Superior temporal gyrus (tissue), 1 donor: ENCODE results near the gene ZNF44.

ENCODE experiments used
- DNase-seq: peaks from one replicate; pipeline ENCODE4 v3.0.0-alpha.2; 2016; ENCODE audit errors: extremely low spot score

ZNF44 gene

DNA sequence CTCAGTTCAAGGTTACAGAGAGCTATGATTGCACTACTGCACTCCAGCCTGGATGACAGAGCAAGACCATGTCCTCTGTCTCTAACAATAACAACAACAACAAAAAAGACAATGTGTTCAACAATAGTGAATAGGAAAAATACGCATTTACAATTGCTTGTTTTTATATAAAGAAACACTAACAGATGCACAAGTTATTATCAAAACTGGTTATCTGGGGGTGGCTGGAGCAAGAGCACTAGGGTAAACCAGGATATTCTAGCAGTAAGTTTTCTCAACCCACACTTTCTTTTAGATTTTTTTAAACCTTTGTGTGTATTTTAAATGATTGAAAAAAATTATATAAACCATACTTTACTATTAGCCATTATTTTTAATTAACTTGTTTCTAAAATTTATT, 33.1 kb downstream of the ZNF44 start:
- no peak for DNase-seq

DNA sequence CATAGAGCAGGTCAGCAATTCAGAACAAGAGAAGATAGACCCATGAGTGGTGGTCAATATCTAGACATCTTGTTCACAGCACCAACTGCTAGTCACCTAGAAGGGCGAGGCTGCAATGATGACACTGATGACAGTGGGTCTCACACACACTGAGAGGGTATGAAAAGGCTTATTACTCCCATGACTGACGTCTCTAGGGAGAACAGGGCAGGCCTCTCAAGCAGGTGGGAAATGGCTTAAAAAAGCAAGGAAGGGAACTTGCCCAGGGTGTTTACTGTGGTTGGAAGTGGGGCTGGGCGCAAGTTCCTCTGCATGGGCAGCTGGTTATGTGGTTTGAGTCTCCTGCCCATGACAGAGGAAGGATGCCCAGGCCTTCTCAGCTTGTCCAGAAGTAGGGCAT, 33.8 kb downstream of the ZNF44 start:
- DNase-seq, result no peak

DNA sequence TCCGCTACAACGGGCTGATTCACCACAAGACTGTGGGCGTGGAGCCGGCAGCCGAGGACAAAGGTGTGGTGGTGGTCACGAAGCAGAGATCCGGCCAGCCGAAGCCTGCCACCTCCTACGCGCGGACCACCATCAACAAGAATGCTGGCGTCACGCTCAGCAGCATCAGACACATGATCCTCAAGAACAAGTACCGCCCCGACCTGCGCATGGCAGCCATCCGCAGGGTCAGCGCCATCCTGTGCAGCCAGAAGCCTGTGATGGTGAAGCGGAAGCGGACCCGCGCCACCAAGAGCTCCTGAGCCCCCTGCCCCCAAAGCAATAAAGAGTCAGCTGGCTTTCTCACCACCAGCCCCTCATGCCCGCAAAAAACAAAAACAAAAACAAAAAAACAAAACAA, 34.4 kb downstream of the ZNF44 start:
- DNase-seq, result no peak

DNA sequence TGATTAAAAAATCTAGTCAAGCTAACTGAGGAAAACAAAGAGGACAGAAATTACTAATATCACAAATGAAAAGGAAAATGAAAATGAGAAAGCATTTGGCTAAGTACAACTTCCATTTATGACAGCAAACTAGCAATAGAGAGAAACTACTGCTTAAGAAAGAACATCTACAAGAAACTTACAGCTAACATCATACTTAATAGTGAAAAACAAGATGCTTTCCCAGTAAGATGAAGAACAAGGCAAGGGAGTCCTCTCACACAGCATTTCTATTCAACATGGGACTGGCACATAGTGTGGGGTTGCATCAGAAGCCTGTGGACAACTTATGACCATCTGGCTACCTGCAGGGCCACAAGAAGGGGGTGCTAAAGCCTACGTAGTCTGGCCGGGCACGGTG, 39.3 kb downstream of the ZNF44 start:
- DNase-seq, result no peak

DNA sequence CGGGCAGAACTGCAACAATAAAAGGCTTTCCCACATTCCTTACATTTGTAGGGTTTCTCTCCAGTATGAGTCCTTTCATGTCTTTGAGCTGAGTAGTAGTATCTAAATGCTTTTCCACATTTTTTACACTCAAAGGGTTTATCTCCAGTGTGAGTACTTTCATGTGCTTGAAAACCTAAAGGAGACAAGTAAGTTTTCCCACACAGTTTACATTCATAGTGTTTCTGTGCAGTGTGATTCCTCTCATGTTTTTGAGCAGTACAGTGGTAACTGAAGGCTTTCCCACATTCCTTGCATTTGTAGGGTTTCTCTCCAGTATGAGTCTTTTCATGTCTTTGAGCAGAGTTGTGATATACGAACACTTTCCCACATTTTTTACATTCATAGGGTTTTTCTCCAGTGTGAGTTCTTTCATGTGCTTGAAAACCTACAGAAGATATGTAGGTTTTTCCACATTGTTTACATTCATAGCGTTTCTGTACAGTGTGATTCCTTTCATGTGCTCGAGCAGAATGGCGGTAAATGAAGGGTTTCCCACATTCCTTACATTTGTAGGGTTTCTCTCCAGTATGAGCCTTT, 47.0 kb downstream of the ZNF44 start:
- no peak for DNase-seq

DNA sequence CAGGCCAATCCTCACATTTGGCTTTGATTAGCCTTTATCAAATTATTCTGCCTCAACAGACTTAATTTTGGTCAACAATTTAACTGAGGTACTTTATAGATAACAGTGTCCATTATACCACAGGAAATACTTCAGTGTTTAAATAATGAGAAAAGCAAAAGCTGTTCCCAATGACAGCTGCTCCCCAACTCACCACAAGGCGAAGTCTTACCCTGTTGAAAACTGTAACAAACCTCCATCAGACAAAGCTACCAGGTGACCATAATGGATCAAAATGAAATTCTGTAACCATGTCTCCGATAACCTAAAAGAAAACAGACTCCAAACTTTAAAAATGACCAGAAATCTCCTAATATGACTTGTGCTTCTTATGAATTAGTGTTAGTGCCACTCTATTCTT, 50.3 kb downstream of the ZNF44 start:
- DNase-seq, result no peak

DNA sequence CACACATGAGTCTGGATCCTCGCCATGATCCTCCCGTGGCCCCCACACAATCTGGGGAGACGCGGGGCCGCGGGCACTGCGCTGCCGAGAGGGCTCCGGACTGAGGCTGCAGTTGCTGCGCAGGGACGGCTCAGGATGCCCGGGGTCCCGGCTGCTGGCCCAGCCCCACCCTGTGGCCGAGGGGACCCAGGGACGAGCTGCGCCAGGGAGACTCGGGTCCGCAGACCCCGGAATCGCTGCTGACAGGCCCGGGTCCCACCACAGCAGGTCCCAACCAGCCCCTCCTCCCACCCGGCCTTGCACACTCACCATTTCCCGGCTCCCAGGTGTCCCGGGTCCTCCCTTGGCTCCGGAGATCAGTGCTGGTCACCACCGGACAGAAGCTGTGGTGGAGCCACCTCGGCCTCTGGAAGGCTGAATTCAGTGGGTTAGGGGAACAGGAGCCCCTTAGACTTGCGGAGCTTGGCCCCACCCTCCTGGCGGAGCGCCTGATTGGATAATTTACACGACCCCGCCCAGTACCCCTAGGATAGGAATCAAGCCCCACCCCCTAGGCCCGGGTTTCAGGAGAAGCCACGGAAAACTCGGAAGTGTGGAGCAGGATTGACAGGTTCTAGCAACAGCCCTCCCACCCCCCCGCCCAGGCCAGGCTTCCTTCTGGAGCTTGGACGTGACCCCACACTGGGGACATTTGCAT, 57.4 kb downstream of the ZNF44 start:
- no peak for DNase-seq

DNA sequence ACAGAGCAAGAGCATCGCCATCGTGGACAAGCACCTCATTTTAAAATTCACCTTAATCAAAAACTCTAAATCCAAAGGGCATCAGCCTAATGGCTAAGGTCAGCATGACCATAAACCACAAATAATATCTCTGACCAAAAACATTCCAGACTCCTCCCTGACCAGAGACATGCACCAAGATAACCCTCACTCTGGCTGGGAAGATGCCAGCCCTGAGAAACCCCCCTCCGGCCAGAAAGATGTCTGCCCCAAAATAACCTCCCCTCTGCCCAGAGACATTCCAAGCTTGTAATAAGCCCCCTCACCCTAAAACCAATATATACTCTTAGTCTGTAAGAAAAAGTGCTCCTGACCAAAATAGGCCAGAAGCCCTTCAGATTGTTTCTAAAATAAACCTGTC, 61.7 kb downstream of the ZNF44 start:
- DNase-seq, result no peak

DNA sequence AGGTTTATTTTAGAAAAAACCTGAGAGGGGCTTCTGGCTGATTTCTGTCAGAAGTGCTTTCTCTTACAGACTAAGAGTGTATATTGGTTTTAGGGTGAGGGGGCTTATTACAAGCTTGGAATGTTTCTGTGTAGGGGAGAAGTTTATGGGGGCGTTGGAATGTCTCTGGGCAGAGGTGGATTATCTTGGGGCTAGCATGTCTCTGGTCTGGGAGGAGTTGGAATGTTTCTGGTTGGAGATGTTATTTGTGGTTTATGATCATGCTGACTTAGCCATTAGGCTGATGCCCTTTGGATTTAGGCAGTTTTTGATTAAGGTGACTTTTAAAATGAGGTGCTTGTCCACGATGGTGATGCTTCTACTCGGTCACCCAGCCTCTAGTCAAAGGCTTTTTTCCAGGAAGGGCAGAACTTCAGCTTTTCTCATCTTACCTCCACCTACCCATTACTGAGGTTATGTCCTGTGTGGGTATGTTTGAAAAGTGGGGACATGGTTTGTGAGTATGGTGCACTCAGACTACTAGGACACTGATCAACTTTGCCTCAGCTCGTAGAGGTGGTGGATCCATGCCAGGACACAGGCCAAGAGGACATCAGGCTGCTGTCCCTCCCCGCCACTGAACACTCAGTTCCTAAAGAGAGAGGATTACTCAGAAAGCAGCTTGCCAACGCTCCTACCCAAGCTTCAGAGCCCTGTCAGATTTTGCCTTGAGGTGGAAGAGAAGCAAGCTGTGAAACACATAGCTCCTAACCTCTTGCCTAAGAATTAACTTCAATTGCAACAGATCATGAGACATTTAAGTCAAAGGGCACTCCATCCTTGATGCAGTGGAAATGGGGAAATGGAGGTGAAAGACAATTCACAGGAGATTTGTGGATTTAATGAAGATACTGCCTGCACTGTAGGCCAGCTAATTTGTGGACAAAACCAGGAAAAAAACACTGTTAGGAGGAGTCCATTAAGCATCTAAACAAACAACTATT, 63.6 kb downstream of the ZNF44 start:
- DNase-seq, result no peak

DNA sequence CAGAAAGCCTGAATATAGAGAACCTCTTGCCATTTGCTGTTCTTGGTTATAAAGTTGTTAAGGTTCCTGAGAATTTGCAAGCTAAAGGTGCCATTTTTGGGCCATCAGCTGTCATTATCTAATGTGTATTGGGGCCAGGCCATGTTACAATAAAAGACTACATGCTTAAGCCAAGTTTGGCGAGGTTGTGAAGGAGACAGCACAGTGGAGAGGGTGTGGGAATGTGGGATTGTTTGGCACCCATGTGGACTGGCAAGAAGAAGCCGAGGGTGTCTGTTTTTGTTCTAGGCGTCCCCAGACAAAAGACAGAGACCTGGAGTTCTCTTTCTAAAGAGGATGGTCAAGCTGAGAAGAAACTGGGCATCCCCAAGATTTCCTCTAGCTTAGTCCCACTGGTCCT, 64.7 kb downstream of the ZNF44 start:
- DNase-seq, result no peak

DNA sequence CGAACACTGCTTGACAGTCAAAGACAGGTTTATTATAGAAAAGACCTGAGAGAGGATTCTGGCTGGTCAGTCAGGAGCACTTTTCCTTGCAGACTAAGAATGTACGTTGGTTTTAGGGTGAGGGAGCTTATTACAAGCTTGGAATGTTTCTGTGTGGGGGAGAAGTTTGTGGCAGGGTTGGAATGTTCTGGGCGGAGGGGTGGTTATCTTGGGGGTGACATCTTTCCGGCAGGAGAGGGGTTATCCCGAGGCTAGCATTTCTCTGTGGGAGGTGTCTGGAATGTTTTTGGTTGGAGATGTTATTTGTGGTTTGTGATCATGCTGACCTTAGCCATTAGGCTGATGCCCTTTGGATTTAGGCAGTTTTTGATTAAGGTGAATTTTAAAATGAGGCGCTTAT, 70.0 kb downstream of the ZNF44 start:
- no peak for DNase-seq

DNA sequence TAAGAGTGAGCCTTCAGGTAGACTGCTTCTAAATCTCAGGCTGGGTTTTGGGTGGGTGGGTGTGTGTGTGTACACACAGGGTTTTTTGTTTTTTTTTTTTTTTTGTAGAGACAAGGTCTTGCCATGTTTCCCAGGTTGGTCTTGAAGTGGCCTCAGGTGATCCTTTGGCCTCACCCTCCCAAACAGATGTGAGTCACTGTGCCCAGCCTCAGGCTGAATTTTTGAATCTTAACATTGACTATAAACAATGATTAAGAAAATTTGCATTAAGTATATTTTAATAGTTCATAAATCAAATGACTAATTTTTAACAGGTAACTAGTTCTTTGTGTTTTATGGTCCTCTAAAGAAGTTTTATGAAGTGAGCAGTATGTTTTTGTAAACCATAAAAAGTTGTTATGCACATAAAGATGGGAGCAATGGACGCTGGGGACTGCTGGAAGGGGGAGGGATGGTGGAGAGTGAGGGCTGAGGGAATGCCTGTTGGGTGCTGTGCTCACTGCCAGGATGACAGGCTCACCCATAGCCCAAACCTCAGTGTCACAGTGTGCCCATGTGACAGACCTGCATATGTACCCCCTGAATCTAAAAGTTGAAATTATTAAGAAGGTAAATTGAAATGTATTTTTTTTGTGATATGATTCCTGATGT, 71.6 kb downstream of the ZNF44 start:
- no peak for DNase-seq
